HCT116 (cell line): Measurements from ENCODE around the gene DOCK7. TPM values are rescaled to one million over a fixed set of nuclear protein-coding genes. Genes with fewer than 3 reads are reported as not detected.

Experiments used
- ATAC-seq: fragments of 200-7000 bp; cut with Tn5 transposase; 2 replicates; pipeline ENCODE4 v1.9.1; 2020; ENCODE audit warnings: mild to moderate bottlenecking, moderate library complexity
- BruUV-seq: library from RNA; stranded (reverse); fragments of 400-500 nt; replicated peaks from 2 replicates; lab custom pipeline; 2021; lab: Mats Ljungman, UMichigan
- CTCF ChIA-PET: fragments of 300-600 bp; sonication (Branson Sonifier 250); formaldehyde crosslinking; loops from one replicate; lab custom pipeline; 2021; ENCODE audit warnings: antibody characterized with exemption; lab: Charles Lee
- POLR2A ChIA-PET: fragments of 300-600, 350-600 bp; sonication (Branson Sonifier 250); formaldehyde crosslinking; loops from one replicate; lab custom pipeline; 2021; ENCODE audit warnings: antibody characterized with exemption; lab: Charles Lee
- RAD21 ChIA-PET, 2 experiments: fragments of 300-600 bp; sonication (Branson Sonifier 250); formaldehyde crosslinking; loops; one replicate each; lab custom pipeline; 2023; ENCODE audit warnings: low total read pairs in 2 of 2; ENCODE audit not compliant: uncharacterized antibody in 2 of 2, unreplicated experiment in 2 of 2, low non-redundant PET in 1 of 2; lab: Charles Lee
- DNase-seq: peaks from one replicate; pipeline ENCODE4 v3.0.0-alpha.2; 2010; ENCODE audit warnings: low read depth, low spot score
- H2AFZ ChIP-seq: fragments of 200-600 bp; shearing (Covaris generic), sonication (generic); 2 replicates; pipeline ENCODE4 v1.6.1; 2017; ENCODE audit warnings: low read depth, mixed run types, mixed read lengths, antibody characterized with exemption, low read length; ENCODE audit not compliant: poor library complexity, severe bottlenecking
- H3K27ac ChIP-seq: 2 replicates; pipeline ENCODE4 v1.5.1; 2012; ENCODE audit warnings: low read depth, low read length
- H3K27me3 ChIP-seq: fragments of 200-600 bp; sonication (generic); 2 replicates; pipeline ENCODE4 v1.6.1; 2016; ENCODE audit warnings: mixed run types, low read length, mixed read lengths; ENCODE audit not compliant: insufficient read depth
- H3K36me3 ChIP-seq, 2 experiments: fragments of 200-500 bp in 1 of 2; fragments of 200-600 bp in 1 of 2; sonication (Bioruptor generic) in 1 of 2; sonication (generic) in 1 of 2; 2 replicates each; pipeline versions ENCODE4 v1.5.1 to v1.6.1; 2014 to 2016; ENCODE audit warnings: low read length in 2 of 2, inconsistent platforms in 1 of 2, mixed read lengths in 1 of 2, mixed run types in 1 of 2; ENCODE audit not compliant: insufficient read depth in 2 of 2, control insufficient read depth in 1 of 2
- H3K4me1 ChIP-seq, 2 experiments: fragments of 200-600 bp in 1 of 2; sonication (generic) in 1 of 2; 2 replicates each; pipeline versions ENCODE4 v1.5.1 to v1.6.1; 2012 to 2017; ENCODE audit warnings: low read length in 2 of 2, inconsistent platforms in 1 of 2, mild to moderate bottlenecking in 1 of 2, mixed read lengths in 1 of 2, mixed run types in 1 of 2, moderate library complexity in 1 of 2; ENCODE audit not compliant: insufficient read depth in 2 of 2, control insufficient read depth in 1 of 2
- H3K4me2 ChIP-seq: fragments of 200-600 bp; sonication (generic); 2 replicates; pipeline ENCODE4 v1.6.1; 2017; ENCODE audit warnings: mixed run types, low read length, mixed read lengths
- H3K4me3 ChIP-seq, 2 experiments: fragments of 200-600 bp in 1 of 2; sonication (generic) in 1 of 2; replicated peaks in 1 of 2; 2 replicates each; pipeline ENCODE4 v1.5.1; 2011 to 2016; ENCODE audit warnings: low read length in 2 of 2, control low read depth in 1 of 2, low read depth in 1 of 2, mild to moderate bottlenecking in 1 of 2, mixed read lengths in 1 of 2, mixed run types in 1 of 2
- H3K79me2 ChIP-seq: fragments of 200-600 bp; sonication (generic); 2 replicates; pipeline ENCODE4 v1.6.1; 2017; ENCODE audit warnings: mild to moderate bottlenecking, mixed run types, low read length, moderate library complexity, mixed read lengths; ENCODE audit not compliant: insufficient read depth
- H3K9ac ChIP-seq: fragments of 200-600 bp; sonication (generic); 2 replicates; pipeline ENCODE4 v1.6.1; 2016; ENCODE audit warnings: low read length, mixed read lengths
- H3K9me2 ChIP-seq: fragments of 200-600 bp; sonication (generic), shearing (Covaris generic); 2 replicates; pipeline ENCODE4 v1.6.1; 2017; ENCODE audit warnings: mixed run types, mild to moderate bottlenecking, moderate library complexity; ENCODE audit not compliant: insufficient read depth
- H3K9me3 ChIP-seq, 2 experiments: fragments of 200-500 bp in 1 of 2; fragments of 200-600 bp in 1 of 2; sonication (Bioruptor generic) in 1 of 2; sonication (generic) in 1 of 2; 2 replicates each; pipeline ENCODE4 v1.6.1; 2014 to 2017; ENCODE audit warnings: low read length in 2 of 2, mixed read lengths in 2 of 2, inconsistent platforms in 1 of 2, low read depth in 1 of 2, mild to moderate bottlenecking in 1 of 2, mixed run types in 1 of 2, moderate library complexity in 1 of 2; ENCODE audit not compliant: control insufficient read depth in 1 of 2, insufficient read depth in 1 of 2
- H4K20me1 ChIP-seq: fragments of 200-600 bp; sonication (generic), shearing (Covaris generic); 2 replicates; pipeline ENCODE4 v1.6.1; 2017; ENCODE audit warnings: mixed run types, mild to moderate bottlenecking, moderate library complexity; ENCODE audit not compliant: insufficient read depth
- CBX3 ChIP-seq: IDR thresholded peaks from 2 replicates; pipeline ENCODE4 v1.6.1; 2012; ENCODE audit warnings: low read depth
- CEBPB ChIP-seq: IDR thresholded peaks from 2 replicates; pipeline ENCODE4 v1.6.1; 2012; ENCODE audit warnings: low read depth
- EGR1 ChIP-seq: IDR thresholded peaks from 2 replicates; pipeline ENCODE4 v1.6.1; 2012; ENCODE audit warnings: low read depth
- EZH2phosphoT487 ChIP-seq: fragments of 200-600 bp; IDR thresholded peaks from 2 replicates; pipeline ENCODE4 v1.6.1; 2018; ENCODE audit warnings: antibody characterized with exemption, borderline replicate concordance
- FOSL1 ChIP-seq: IDR thresholded peaks from 2 replicates; pipeline ENCODE4 v1.6.1; 2012; ENCODE audit warnings: low read depth
- POLR2A ChIP-seq: IDR thresholded peaks from 2 replicates; pipeline ENCODE4 v1.7.0; 2011; ENCODE audit warnings: borderline replicate concordance; ENCODE audit not compliant: insufficient read depth, insufficient read length; ENCODE audit errors: extremely low read depth
- SP1 ChIP-seq: IDR thresholded peaks from 2 replicates; pipeline ENCODE4 v1.6.1; 2012; ENCODE audit warnings: low read depth
- TCF7L2 ChIP-seq: IDR thresholded peaks from 2 replicates; pipeline ENCODE4 v1.7.0; 2011; ENCODE audit warnings: borderline replicate concordance, inconsistent platforms; ENCODE audit not compliant: insufficient read depth, insufficient read length; ENCODE audit errors: extremely low read depth
- ZNF274 ChIP-seq: fragments of 200-500 bp; sonication (Bioruptor generic); IDR thresholded peaks from 2 replicates; pipeline ENCODE4 v1.6.1; 2014; ENCODE audit warnings: mild to moderate bottlenecking, low read depth, low read length, inconsistent platforms
- intact Hi-C: fragments of 100-400 bp; cut with micrococcal nuclease; formaldehyde crosslinking; loops from 2 replicates; pipeline ENCODE4 v1.10.0; 2022
- total RNA-seq: library from RNA; stranded (reverse); gene quantifications from one replicate; pipeline ENCODE4 v1.2.1, GENCODE V29; 2021; ENCODE audit not compliant: unreplicated experiment
- TF ChIP-seq, protein P1 (sequence below): IDR thresholded peaks from 2 replicates; pipeline ENCODE4 v1.6.1; 2012; ENCODE audit warnings: low read depth
- TF ChIP-seq, protein P2 (sequence below): IDR thresholded peaks from 2 replicates; pipeline ENCODE4 v1.6.1; 2012

DOCK7 gene
- total RNA-seq, 1 experiment from 2014 or later: 49.0 TPM

DNA sequence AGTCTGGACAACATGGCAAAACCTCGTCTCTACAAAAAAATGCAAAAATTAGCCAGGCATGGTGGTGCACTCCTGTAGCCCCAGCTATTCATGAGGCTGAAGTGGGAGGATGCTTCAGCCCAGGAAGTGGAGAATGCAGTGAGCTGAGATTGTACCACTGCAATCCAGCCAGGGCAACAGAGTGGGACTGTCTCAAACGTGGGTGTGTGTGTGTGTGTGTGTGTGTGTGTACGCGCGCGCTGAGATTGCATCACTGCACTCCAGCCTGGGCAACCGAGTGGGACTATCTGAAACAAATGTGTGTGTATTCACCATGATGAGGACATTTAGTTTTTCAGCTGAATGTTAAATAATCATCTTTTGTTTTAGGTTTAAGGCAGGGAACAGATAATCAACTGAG lies 230.2 kb downstream of the DOCK7 start:
- BruUV-seq: no TSS peak
- no peaks in the 10 kb centered on the region for H3K9me2 ChIP-seq
- no peak overlapping the region for H2AFZ ChIP-seq
- H3K4me1 ChIP-seq: no peaks in the 10 kb centered on the region
- H4K20me1 ChIP-seq: peaks cover 7% of the 10 kb centered on the region; the same call in 1 of the 2 replicates
- no peak overlapping the region for H3K4me3 ChIP-seq
- RAD21 ChIA-PET: no interaction called here
- no peak overlapping the region for H3K9ac ChIP-seq
- H3K4me2 ChIP-seq: no peak overlapping the region
- H3K27ac ChIP-seq: no peak overlapping the region
- no peak for TF ChIP-seq TCF7L2
- no peak for TF ChIP-seq EZH2phosphoT487
- no peak for TF ChIP-seq EGR1
- TF ChIP-seq CBX3: no peak
- TF ChIP-seq, protein P1, sequence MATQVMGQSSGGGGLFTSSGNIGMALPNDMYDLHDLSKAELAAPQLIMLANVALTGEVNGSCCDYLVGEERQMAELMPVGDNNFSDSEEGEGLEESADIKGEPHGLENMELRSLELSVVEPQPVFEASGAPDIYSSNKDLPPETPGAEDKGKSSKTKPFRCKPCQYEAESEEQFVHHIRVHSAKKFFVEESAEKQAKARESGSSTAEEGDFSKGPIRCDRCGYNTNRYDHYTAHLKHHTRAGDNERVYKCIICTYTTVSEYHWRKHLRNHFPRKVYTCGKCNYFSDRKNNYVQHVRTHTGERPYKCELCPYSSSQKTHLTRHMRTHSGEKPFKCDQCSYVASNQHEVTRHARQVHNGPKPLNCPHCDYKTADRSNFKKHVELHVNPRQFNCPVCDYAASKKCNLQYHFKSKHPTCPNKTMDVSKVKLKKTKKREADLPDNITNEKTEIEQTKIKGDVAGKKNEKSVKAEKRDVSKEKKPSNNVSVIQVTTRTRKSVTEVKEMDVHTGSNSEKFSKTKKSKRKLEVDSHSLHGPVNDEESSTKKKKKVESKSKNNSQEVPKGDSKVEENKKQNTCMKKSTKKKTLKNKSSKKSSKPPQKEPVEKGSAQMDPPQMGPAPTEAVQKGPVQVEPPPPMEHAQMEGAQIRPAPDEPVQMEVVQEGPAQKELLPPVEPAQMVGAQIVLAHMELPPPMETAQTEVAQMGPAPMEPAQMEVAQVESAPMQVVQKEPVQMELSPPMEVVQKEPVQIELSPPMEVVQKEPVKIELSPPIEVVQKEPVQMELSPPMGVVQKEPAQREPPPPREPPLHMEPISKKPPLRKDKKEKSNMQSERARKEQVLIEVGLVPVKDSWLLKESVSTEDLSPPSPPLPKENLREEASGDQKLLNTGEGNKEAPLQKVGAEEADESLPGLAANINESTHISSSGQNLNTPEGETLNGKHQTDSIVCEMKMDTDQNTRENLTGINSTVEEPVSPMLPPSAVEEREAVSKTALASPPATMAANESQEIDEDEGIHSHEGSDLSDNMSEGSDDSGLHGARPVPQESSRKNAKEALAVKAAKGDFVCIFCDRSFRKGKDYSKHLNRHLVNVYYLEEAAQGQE: no peak
- no peak for TF ChIP-seq POLR2A
- TF ChIP-seq CEBPB: no peak
- TF ChIP-seq, protein P2, sequence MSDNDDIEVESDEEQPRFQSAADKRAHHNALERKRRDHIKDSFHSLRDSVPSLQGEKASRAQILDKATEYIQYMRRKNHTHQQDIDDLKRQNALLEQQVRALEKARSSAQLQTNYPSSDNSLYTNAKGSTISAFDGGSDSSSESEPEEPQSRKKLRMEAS: no peak
- no peak for TF ChIP-seq FOSL1
- TF ChIP-seq SP1: no peak
- TF ChIP-seq ZNF274: no peak
- TF ChIP-seq, all 23 proteins: peak for 0
- DNase-seq (no peak), ATAC-seq (no peak)
- ChIA-PET POLR2A (no interaction called here), CTCF (no interaction called here)
- Histone ChIP-seq H3K27me3 (no peaks in the 10 kb centered on the region), H3K36me3 (peaks cover 0 to 5% of the 10 kb centered on the region in 2 experiments), H3K79me2 (0 out of 2 replicates have a peak, but pooled peaks cover under 1% of the 10 kb centered on the region), H3K9me3 (no peaks in the 10 kb centered on the region)
- intact Hi-C loops: no loop called here
